K562 (cell line): ENCODE results near the gene DCAF10.

Experiments used
- CBX3 ChIP-seq, 2 experiments: IDR thresholded peaks; 1 replicate in 1 of 2; 2 replicates in 1 of 2; pipeline ENCODE4 v1.6.1; 2012; ENCODE audit warnings: inconsistent platforms in 2 of 2, low read length in 2 of 2, borderline replicate concordance in 1 of 2, control low read depth in 1 of 2
- EZH2 ChIP-seq: IDR thresholded peaks from 2 replicates; pipeline ENCODE4 v1.6.1; 2012; ENCODE audit warnings: low read depth, mild to moderate bottlenecking, inconsistent platforms, low read length, borderline replicate concordance
- PCBP2 ChIP-seq: fragments of 200-400 bp; formaldehyde crosslinking; IDR thresholded peaks from 2 replicates; pipeline ENCODE4 v1.6.1; 2018; ENCODE audit warnings: low read length, low read depth, mild to moderate bottlenecking, moderate library complexity; ENCODE audit not compliant: poor library complexity, severe bottlenecking
- POLR2A ChIP-seq: fragments of 450-650 bp; conservative IDR thresholded peaks from 2 replicates; pipeline ENCODE4 v1.6.1; 2016
- SIN3A ChIP-seq, 2 experiments: fragments of 150-350 bp in 1 of 2; IDR thresholded peaks; 2 replicates each; pipeline ENCODE4 v1.6.1; 2011 to 2016; ENCODE audit warnings: borderline replicate concordance in 2 of 2, low read depth in 2 of 2, low read length in 2 of 2, mild to moderate bottlenecking in 2 of 2, moderate library complexity in 2 of 2; ENCODE audit not compliant: control insufficient read depth in 1 of 2
- ZFP30 ChIP-seq: fragments of 250-450 bp; sonication (Bioruptor Pico); IDR thresholded peaks from 2 replicates; pipeline ENCODE4 v1.8.0; 2022; ENCODE audit warnings: moderate library complexity, mild to moderate bottlenecking, inconsistent platforms, borderline replicate concordance
- ZNF174 ChIP-seq: fragments of 250-450 bp; sonication (Bioruptor Pico); IDR thresholded peaks from 2 replicates; pipeline ENCODE4 v1.4.0; 2020; ENCODE audit warnings: mild to moderate bottlenecking
- ZNF384 ChIP-seq: IDR thresholded peaks from 2 replicates; pipeline ENCODE4 v1.6.1; 2012; ENCODE audit warnings: low read depth, low read length, improper control_type of control experiment
- ZNF431 ChIP-seq: sonication (generic); formaldehyde crosslinking; IDR thresholded peaks from 2 replicates; pipeline ENCODE4 v1.8.0; 2022; ENCODE audit warnings: mild to moderate bottlenecking, missing genetic modification reagents
- TF ChIP-seq, protein P1 (sequence below), 3 experiments: IDR thresholded peaks in 2 of 3; conservative IDR thresholded peaks in 1 of 3; 2 replicates each; pipeline ENCODE4 v1.5.1; 2011 to 2012; ENCODE audit warnings: low read length in 3 of 3, mild to moderate bottlenecking in 3 of 3, control low read depth in 2 of 3, improper control_type of control experiment in 1 of 3, inconsistent platforms in 1 of 3, low read depth in 1 of 3, mixed read lengths in 1 of 3, moderate library complexity in 1 of 3; ENCODE audit not compliant: insufficient read depth in 2 of 3

DNA sequence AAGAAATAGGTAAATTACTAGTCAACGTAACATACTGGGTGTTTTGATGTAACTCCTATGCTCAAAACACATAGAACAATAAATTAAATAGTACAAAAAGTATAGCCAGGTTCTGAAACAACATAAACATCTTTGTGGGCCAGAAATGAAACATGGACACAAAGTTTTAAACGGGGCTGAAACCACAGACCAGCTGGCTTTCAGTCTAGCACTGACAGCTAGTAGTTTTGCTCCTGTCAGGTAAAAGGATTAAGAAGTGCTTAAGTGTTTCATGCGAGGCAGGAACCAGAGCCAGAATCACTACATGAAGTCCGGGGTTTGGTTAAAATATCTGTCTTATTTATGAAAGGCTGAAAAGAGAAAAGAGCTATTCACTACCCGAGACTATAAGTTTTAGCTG, 19.5 kb downstream of the DCAF10 start:
- TF ChIP-seq, protein P1, sequence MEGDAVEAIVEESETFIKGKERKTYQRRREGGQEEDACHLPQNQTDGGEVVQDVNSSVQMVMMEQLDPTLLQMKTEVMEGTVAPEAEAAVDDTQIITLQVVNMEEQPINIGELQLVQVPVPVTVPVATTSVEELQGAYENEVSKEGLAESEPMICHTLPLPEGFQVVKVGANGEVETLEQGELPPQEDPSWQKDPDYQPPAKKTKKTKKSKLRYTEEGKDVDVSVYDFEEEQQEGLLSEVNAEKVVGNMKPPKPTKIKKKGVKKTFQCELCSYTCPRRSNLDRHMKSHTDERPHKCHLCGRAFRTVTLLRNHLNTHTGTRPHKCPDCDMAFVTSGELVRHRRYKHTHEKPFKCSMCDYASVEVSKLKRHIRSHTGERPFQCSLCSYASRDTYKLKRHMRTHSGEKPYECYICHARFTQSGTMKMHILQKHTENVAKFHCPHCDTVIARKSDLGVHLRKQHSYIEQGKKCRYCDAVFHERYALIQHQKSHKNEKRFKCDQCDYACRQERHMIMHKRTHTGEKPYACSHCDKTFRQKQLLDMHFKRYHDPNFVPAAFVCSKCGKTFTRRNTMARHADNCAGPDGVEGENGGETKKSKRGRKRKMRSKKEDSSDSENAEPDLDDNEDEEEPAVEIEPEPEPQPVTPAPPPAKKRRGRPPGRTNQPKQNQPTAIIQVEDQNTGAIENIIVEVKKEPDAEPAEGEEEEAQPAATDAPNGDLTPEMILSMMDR (IDR thresholded peaks at IDR 0.05 in 2 of 3, conservative IDR thresholded peaks at IDR 0.05 in 1 of 3; ENCODE audit: insufficient read depth in 2 of 3, low read depth in 1 of 3, low read length in 3 of 3), result no peak
- TF ChIP-seq SIN3A (IDR thresholded peaks at IDR 0.05; ENCODE audit: borderline replicate concordance in 2 of 2, control insufficient read depth in 1 of 2, low read depth in 2 of 2, low read length in 2 of 2), result no peak
- TF ChIP-seq POLR2A, result no peak
- no peak for TF ChIP-seq ZNF431 (CRISPR knock-in tag)
- TF ChIP-seq ZFP30, result no peak
- no peak for TF ChIP-seq ZNF174 (CRISPR knock-in tag)
- TF ChIP-seq CBX3 (IDR thresholded peaks at IDR 0.05; ENCODE audit: borderline replicate concordance in 1 of 2, low read length in 2 of 2), result no peak
- no peak for TF ChIP-seq PCBP2
- TF ChIP-seq ZNF384, result no peak
- TF ChIP-seq EZH2, result no peak
